Naive thymus-derived CD8-positive, alpha-beta T cell (primary cell): ENCODE data around the gene MAVS. TPM values are rescaled to one million over a fixed set of nuclear protein-coding genes. Genes with fewer than 3 reads are reported as not detected.
"Not testable (repeated sequence)": the region's sequence is repeated elsewhere in the genome, so short reads cannot be mapped to it uniquely, and the experiment has no call there.

ENCODE experiments used
- ATAC-seq, 2 donors: fragments of 150-1000 bp; cut with Tn5 transposase in 1 of 2; sonication (Bioruptor Pico), chemical (Tn5 transposase) in 1 of 2; 1 replicate in 1 of 2; 2 replicates in 1 of 2; pipeline ENCODE4 v1.10.0; 2021; ENCODE audit warnings: mild to moderate bottlenecking in 2 of 2, moderate library complexity in 2 of 2
- POLR2A ChIA-PET: fragments of 350-600 bp; sonication (Branson Sonifier 250); formaldehyde crosslinking; loops from one replicate; lab custom pipeline; 2021; ENCODE audit warnings: antibody characterized with exemption; lab: Charles Lee
- DNase-seq, 10 donors: peaks; one replicate each; pipeline versions ENCODE4 v3.0.0 to v3.0.0-alpha.2; 2020 to 2022
- H3K27ac Mint-ChIP-seq, 10 donors: one replicate each; pipeline ENCODE4 v1.8.0; 2020 to 2022; ENCODE audit warnings: mild to moderate bottlenecking in 10 of 10, mixed read lengths in 10 of 10, moderate library complexity in 4 of 10, inconsistent platforms in 1 of 10
- H3K27me3 Mint-ChIP-seq, 5 donors: one replicate each; pipeline ENCODE4 v1.8.0; 2021 to 2022; ENCODE audit warnings: mixed read lengths in 5 of 5
- H3K36me3 Mint-ChIP-seq, 3 donors: one replicate each; pipeline ENCODE4 v1.8.0; 2020 to 2022; ENCODE audit warnings: mixed read lengths in 3 of 3, mild to moderate bottlenecking in 2 of 3, inconsistent platforms in 1 of 3
- H3K4me1 Mint-ChIP-seq, 4 donors: one replicate each; pipeline ENCODE4 v1.8.0; 2021 to 2022; ENCODE audit warnings: mixed read lengths in 4 of 4
- H3K4me3 Mint-ChIP-seq, 10 donors: one replicate each; pipeline ENCODE4 v1.8.0; 2020 to 2022; ENCODE audit warnings: mild to moderate bottlenecking in 10 of 10, mixed read lengths in 10 of 10, moderate library complexity in 6 of 10, inconsistent platforms in 1 of 10
- H3K9me3 Mint-ChIP-seq, 9 donors: one replicate each; pipeline ENCODE4 v1.8.0; 2020 to 2022; ENCODE audit warnings: mixed read lengths in 9 of 9, mild to moderate bottlenecking in 3 of 9, inconsistent platforms in 1 of 9, moderate library complexity in 1 of 9
- polyA plus RNA-seq, 3 donors: library from polyadenylated mRNA; unstranded; fragments of 300-500 nt; fragmentation: Illumina TruSeq; gene quantifications; one replicate each; pipeline ENCODE4 v1.2.3, GENCODE V29; 2021
- total RNA-seq, 8 experiments: library from RNA in 2 of 8; stranded (reverse) in 2 of 8; gene quantifications; one replicate each; pipeline ENCODE4 v1.2.3 and lab custom pipeline; 2021 to 2026

The MAVS gene
- total and polyA plus RNA-seq, 5 experiments from 2014 or later, result 2.2 to 45.7 (median 8.5) TPM

GRCh38 chr20:3904224-3904623, 57.6 kb downstream of the MAVS start:
- POLR2A ChIA-PET, result no interaction called here
- Mint-ChIP-seq H3K9me3 (no peaks in the 10 kb centered on the region), H3K36me3 (peaks cover 0 to 29% (median 3%) of the 10 kb centered on the region in 3 donors), H3K4me1 (peaks cover 24 to 80% (median 66%) of the 10 kb centered on the region in 4 donors), H3K4me3 (no peak overlapping the region), H3K27ac (peak overlapping the region in 4 of 10 donors; percentile 33 to 77 (median 62)), H3K27me3 (no peaks in the 10 kb centered on the region)
- DNase-seq (no peak), ATAC-seq (no peak)

- no peak overlapping the region for H3K4me3 Mint-ChIP-seq
- DNase-seq, result no peak
- ATAC-seq, result no peak
- no peaks in the 10 kb centered on the region for H3K9me3 Mint-ChIP-seq
- peaks cover 0 to 35% (median 3%) of the 10 kb centered on the region in 3 donors for H3K36me3 Mint-ChIP-seq
- H3K4me1 Mint-ChIP-seq, result peaks cover 21 to 74% (median 60%) of the 10 kb centered on the region in 4 donors
- POLR2A ChIA-PET, result no interaction called here
- H3K27me3 Mint-ChIP-seq, result no peaks in the 10 kb centered on the region
- peak overlapping the region; percentile 9 to 77 (median 44) for H3K27ac Mint-ChIP-seq
Measured at GRCh38 chr20:3904857-3905256, 58.2 kb downstream of the MAVS start.

- not testable (repeated sequence) for H3K27me3 Mint-ChIP-seq, H3K9me3 Mint-ChIP-seq
- peaks cover 11 to 62% (median 44%) of the 10 kb centered on the region in 4 donors for H3K4me1 Mint-ChIP-seq
- peak overlapping the region; percentile 40 to 95 (median 80) for H3K27ac Mint-ChIP-seq
- ATAC-seq (peak; percentile 82 to 92), DNase-seq (peak in 2 of 10 donors; percentile 15 to 27)
- peak overlapping the region; percentile 26 to 74 (median 46) for H3K4me3 Mint-ChIP-seq
- H3K36me3 Mint-ChIP-seq, result peaks cover 0 to 56% (median 9%) of the 10 kb centered on the region in 3 donors
- POLR2A ChIA-PET, result interaction anchor here (0.6 to 0.9 kb wide), 5 partner anchors 11 to 284 kb away, joined by 3 to 6 read pairs (median 5); no protein-coding TSS in a partner anchor
Measured at GRCh38 chr20:3906744-3907721, 60.4 kb downstream of the MAVS start.

- Mint-ChIP-seq H3K4me1 (peaks cover 8 to 54% (median 33%) of the 10 kb centered on the region in 4 donors), H3K27ac (peak overlapping the region in 4 of 10 donors; percentile 28 to 88 (median 80)), H3K9me3 (no peaks in the 10 kb centered on the region), H3K36me3 (peaks cover 0 to 65% (median 21%) of the 10 kb centered on the region in 3 donors), H3K4me3 (peak overlapping the region in 1 of 10 donors; percentile 58), H3K27me3 (no peaks in the 10 kb centered on the region)
- no peak for DNase-seq
- ATAC-seq, result no peak
- POLR2A ChIA-PET, result no interaction called here
Measured at GRCh38 chr20:3908667-3909066, 62.0 kb downstream of the MAVS start.

GRCh38 chr20:3909952-3910366, 63.3 kb downstream of the MAVS start:
- DNase-seq (no peak), ATAC-seq (no peak)
- Mint-ChIP-seq H3K4me3 (no peak overlapping the region), H3K9me3 (no peaks in the 10 kb centered on the region), H3K4me1 (peaks cover 9 to 51% (median 25%) of the 10 kb centered on the region in 4 donors), H3K36me3 (peaks cover 0 to 75% (median 27%) of the 10 kb centered on the region in 3 donors), H3K27ac (peak overlapping the region in 5 of 10 donors; percentile 15 to 88 (median 53)), H3K27me3 (no peaks in the 10 kb centered on the region)
- POLR2A ChIA-PET, result interaction anchor here (0.6 kb wide), 1 partner anchor 131 kb away, joined by 3 read pairs; no protein-coding TSS in a partner anchor

- DNase-seq (no peak), ATAC-seq (no peak)
- Mint-ChIP-seq H3K9me3 (no peaks in the 10 kb centered on the region), H3K4me1 (peaks cover 12 to 51% (median 28%) of the 10 kb centered on the region in 4 donors), H3K27ac (peak overlapping the region in 1 of 10 donors; percentile 88), H3K4me3 (no peak overlapping the region), H3K27me3 (no peaks in the 10 kb centered on the region), H3K36me3 (peaks cover 0 to 84% (median 33%) of the 10 kb centered on the region in 3 donors)
- POLR2A ChIA-PET, result no interaction called here
Measured at GRCh38 chr20:3910853-3911252, 64.2 kb downstream of the MAVS start.

GRCh38 chr20:3911956-3912355, 65.3 kb downstream of the MAVS start:
- Mint-ChIP-seq H3K9me3 (no peaks in the 10 kb centered on the region), H3K4me3 (no peak overlapping the region), H3K27me3 (no peaks in the 10 kb centered on the region), H3K36me3 (peaks cover 0 to 95% (median 33%) of the 10 kb centered on the region in 3 donors), H3K27ac (peak overlapping the region in 3 of 10 donors; percentile 40 to 56 (median 54)), H3K4me1 (peaks cover 12 to 50% (median 31%) of the 10 kb centered on the region in 4 donors)
- no peak for ATAC-seq
- POLR2A ChIA-PET, result no interaction called here
- no peak for DNase-seq

GRCh38 chr20:3914446-3914845, 67.8 kb downstream of the MAVS start:
- ATAC-seq, result no peak
- Mint-ChIP-seq H3K4me3 (no peak overlapping the region), H3K9me3 (no peaks in the 10 kb centered on the region), H3K36me3 (peaks cover 3 to 93% (median 30%) of the 10 kb centered on the region in 3 donors), H3K4me1 (peaks cover 12 to 33% (median 25%) of the 10 kb centered on the region in 4 donors), H3K27me3 (no peaks in the 10 kb centered on the region), H3K27ac (peak overlapping the region in 3 of 10 donors; percentile 2 to 83 (median 18))
- no peak for DNase-seq
- POLR2A ChIA-PET, result no interaction called here

GRCh38 chr20:3915691-3916090, 69.1 kb downstream of the MAVS start:
- H3K36me3 Mint-ChIP-seq, result peaks cover 4 to 93% (median 27%) of the 10 kb centered on the region in 3 donors
- DNase-seq (no peak), ATAC-seq (no peak)
- no peaks in the 10 kb centered on the region for H3K9me3 Mint-ChIP-seq
- POLR2A ChIA-PET, result no interaction called here
- H3K4me1 Mint-ChIP-seq, result peaks cover 12 to 28% (median 21%) of the 10 kb centered on the region in 4 donors
- no peak overlapping the region for H3K4me3 Mint-ChIP-seq
- no peaks in the 10 kb centered on the region for H3K27me3 Mint-ChIP-seq
- H3K27ac Mint-ChIP-seq, result peak overlapping the region in 5 of 10 donors; percentile 32 to 63 (median 52)

- Mint-ChIP-seq H3K36me3 (peaks cover 4 to 90% (median 27%) of the 10 kb centered on the region in 3 donors), H3K4me1 (peaks cover 12 to 26% (median 21%) of the 10 kb centered on the region in 4 donors), H3K27me3 (no peaks in the 10 kb centered on the region), H3K27ac (peak overlapping the region in 7 of 10 donors; percentile 15 to 63 (median 45)), H3K4me3 (no peak overlapping the region), H3K9me3 (no peaks in the 10 kb centered on the region)
- POLR2A ChIA-PET, result interaction anchor here (0.5 kb wide), 1 partner anchor 129 kb away, joined by 3 read pairs; no protein-coding TSS in a partner anchor
- DNase-seq, result no peak
- ATAC-seq, result no peak
Measured at GRCh38 chr20:3916364-3916763, 69.7 kb downstream of the MAVS start.

GRCh38 chr20:3919352-3919751, 72.7 kb downstream of the MAVS start:
- no peak for ATAC-seq
- no peak for DNase-seq
- H3K9me3 Mint-ChIP-seq, result no peaks in the 10 kb centered on the region
- peaks cover 4 to 90% (median 13%) of the 10 kb centered on the region in 3 donors for H3K36me3 Mint-ChIP-seq
- peaks cover 17 to 51% (median 34%) of the 10 kb centered on the region in 4 donors for H3K4me1 Mint-ChIP-seq
- no peak overlapping the region for H3K4me3 Mint-ChIP-seq
- POLR2A ChIA-PET, result interaction anchor here (1.7 kb wide), 1 partner anchor 11 kb away, joined by 3 read pairs; no protein-coding TSS in a partner anchor
- peak overlapping the region in 6 of 10 donors; percentile 12 to 80 (median 50) for H3K27ac Mint-ChIP-seq
- no peaks in the 10 kb centered on the region for H3K27me3 Mint-ChIP-seq

GRCh38 chr20:3922223-3922982, 75.8 kb downstream of the MAVS start:
- DNase-seq (no peak), ATAC-seq (no peak)
- Mint-ChIP-seq H3K9me3 (no peaks in the 10 kb centered on the region), H3K4me1 (peaks cover 20 to 52% (median 40%) of the 10 kb centered on the region in 4 donors), H3K4me3 (peak overlapping the region in 1 of 10 donors; percentile 30), H3K27ac (peak overlapping the region; percentile 31 to 89 (median 76)), H3K36me3 (peaks cover 3 to 76% (median 4%) of the 10 kb centered on the region in 3 donors), H3K27me3 (no peaks in the 10 kb centered on the region)
- POLR2A ChIA-PET, result interaction anchor here (2.0 kb wide), 1 partner anchor 10 kb away, joined by 5 read pairs; no protein-coding TSS in a partner anchor
